HepG2 (cell line): ENCODE results near the gene FAM156B. TPM values are rescaled to one million over a fixed set of nuclear protein-coding genes. Genes with fewer than 3 reads are reported as not detected.
"Not testable (repeated sequence)": the region's sequence is repeated elsewhere in the genome, so short reads cannot be mapped to it uniquely, and the experiment has no call there.

Experiments used
- ATAC-seq: fragments of 200-7000 bp; cut with Tn5 transposase; 3 replicates; pipeline ENCODE4 v1.9.1; 2020; ENCODE audit warnings: mild to moderate bottlenecking, moderate library complexity
- BruUV-seq: library from RNA; stranded (reverse); fragments of 400-500 nt; replicated peaks from 2 replicates; lab custom pipeline; 2021; lab: Mats Ljungman, UMichigan
- CTCF ChIA-PET: fragments of 300-600 bp; formaldehyde crosslinking; extraction: SDS; loops from one replicate; lab custom pipeline; 2021; ENCODE audit warnings: low total read pairs, inconsistent platforms, low intra/inter-chr PET ratio; lab: Yijun Ruan, JAX
- POLR2A ChIA-PET: fragments of 350-600 bp; sonication (Branson Sonifier 250); formaldehyde crosslinking; loops from one replicate; lab custom pipeline; 2020; ENCODE audit warnings: antibody characterized with exemption, inconsistent platforms; lab: Yijun Ruan, JAX
- DNase-seq: peaks from one replicate; pipeline ENCODE4 v3.0.0-alpha.2; 2015; ENCODE audit warnings: low spot score
- FAIRE-seq: peaks from 3 replicates; lab custom pipeline; 2011; peaks lifted over from hg19 to GRCh38; lab: Jason Lieb, UNC
- H2AFZ ChIP-seq: one replicate; pipeline ENCODE4 v1.6.1; 2011; ENCODE audit warnings: low read length, inconsistent platforms
- H3K27ac ChIP-seq: fragments of 300-600 bp; 3 replicates; pipeline ENCODE4 v1.8.0; 2011; ENCODE audit warnings: mixed run types, mild to moderate bottlenecking, mixed read lengths, low read length, inconsistent platforms; ENCODE audit not compliant: insufficient read depth; ENCODE audit errors: extremely low read length
- H3K27me3 ChIP-seq, 2 experiments: fragments of 200-600 bp in 1 of 2; 2 replicates in 1 of 2; 3 replicates in 1 of 2; pipeline versions ENCODE4 v1.6.0 to v1.8.0; 2011; ENCODE audit warnings: low read length in 2 of 2, mild to moderate bottlenecking in 2 of 2, moderate library complexity in 2 of 2, inconsistent platforms in 1 of 2; ENCODE audit not compliant: insufficient read depth in 2 of 2, control insufficient read depth in 1 of 2
- H3K36me3 ChIP-seq, 2 experiments: fragments of 200-600 bp in 1 of 2; replicated peaks in 1 of 2; 2 replicates in 1 of 2; 3 replicates in 1 of 2; pipeline versions ENCODE4 v1.5.1 to v1.8.0; 2011; ENCODE audit warnings: low read length in 2 of 2, inconsistent platforms in 1 of 2; ENCODE audit not compliant: insufficient read depth in 2 of 2, control insufficient read depth in 1 of 2
- H3K4me1 ChIP-seq: 2 replicates; pipeline ENCODE4 v1.5.1; 2012; ENCODE audit warnings: low read length, inconsistent platforms; ENCODE audit not compliant: insufficient read depth
- H3K4me2 ChIP-seq: 2 replicates; pipeline ENCODE4 v1.6.0; 2011; ENCODE audit warnings: low read depth, low read length, inconsistent platforms
- H3K4me3 ChIP-seq, 3 experiments: fragments of 200-600 bp in 1 of 3; sonication (generic), shearing (Covaris generic) in 1 of 3; replicated peaks in 1 of 3; 2 replicates each; pipeline ENCODE4 v1.5.1; 2011 to 2016; ENCODE audit warnings: low read length in 3 of 3, inconsistent platforms in 2 of 3, low read depth in 2 of 3, mild to moderate bottlenecking in 2 of 3, control low read depth in 1 of 3, mixed read lengths in 1 of 3; ENCODE audit not compliant: insufficient read depth in 1 of 3
- H3K79me2 ChIP-seq: one replicate; pipeline ENCODE4 v1.6.1; 2011; ENCODE audit warnings: low read length, inconsistent platforms; ENCODE audit not compliant: insufficient read depth
- H3K9ac ChIP-seq: 2 replicates; pipeline ENCODE4 v1.6.0; 2011; ENCODE audit warnings: mild to moderate bottlenecking, low read depth, low read length, inconsistent platforms; ENCODE audit not compliant: insufficient read depth
- H3K9me3 ChIP-seq: 2 replicates; pipeline ENCODE4 v1.5.1; 2012; ENCODE audit warnings: mild to moderate bottlenecking, low read length
- H4K20me1 ChIP-seq: 2 replicates; pipeline ENCODE4 v1.6.0; 2011; ENCODE audit warnings: inconsistent platforms, mild to moderate bottlenecking, low read length, moderate library complexity; ENCODE audit not compliant: insufficient read depth
- ARID3A ChIP-seq: IDR thresholded peaks from 2 replicates; pipeline ENCODE4 v1.6.1; 2012; ENCODE audit warnings: low read depth, low read length, improper control_type of control experiment
- CBX2 ChIP-seq, 2 experiments: fragments of 200-600 bp in 1 of 2; sonication (generic); formaldehyde crosslinking in 1 of 2; IDR thresholded peaks; 2 replicates each; pipeline versions ENCODE4 v1.7.0 to v1.8.1; 2018 to 2022; ENCODE audit warnings: low read depth in 2 of 2, low read length in 1 of 2, mild to moderate bottlenecking in 1 of 2, missing genetic modification reagents in 1 of 2
- CENPBD1 ChIP-seq: sonication (generic); formaldehyde crosslinking; IDR thresholded peaks from 2 replicates; pipeline ENCODE4 v1.8.0; 2022; ENCODE audit warnings: missing genetic modification reagents, low read depth, mild to moderate bottlenecking, borderline replicate concordance
- ETV6 ChIP-seq: sonication (generic); formaldehyde crosslinking; conservative IDR thresholded peaks from 2 replicates; pipeline ENCODE4 v1.4.0; 2020; ENCODE audit warnings: missing genetic modification reagents
- GABPA ChIP-seq, 2 experiments: IDR thresholded peaks; 2 replicates each; pipeline ENCODE4 v1.6.1; 2011 to 2016; ENCODE audit warnings: low read depth in 2 of 2, low read length in 1 of 2, missing biosample characterization in 1 of 2, missing genetic modification characterization in 1 of 2
- PBX3 ChIP-seq: sonication (generic); formaldehyde crosslinking; IDR thresholded peaks from 2 replicates; pipeline ENCODE4 v1.8.1; 2023; ENCODE audit warnings: missing genetic modification reagents, inconsistent platforms, borderline replicate concordance
- SIX4 ChIP-seq: sonication (generic); formaldehyde crosslinking; IDR thresholded peaks from 2 replicates; pipeline ENCODE4 v1.4.0; 2020; ENCODE audit warnings: missing genetic modification reagents
- ZNF263 ChIP-seq: sonication (generic); formaldehyde crosslinking; IDR thresholded peaks from 2 replicates; pipeline ENCODE4 v1.4.0; 2020; ENCODE audit warnings: missing genetic modification reagents
- ZNF574 ChIP-seq: sonication (generic); formaldehyde crosslinking; IDR thresholded peaks from 2 replicates; pipeline ENCODE4 v1.4.0; 2020; ENCODE audit warnings: missing genetic modification reagents
- WGBS: methylation state at CpG from one replicate; pipeline ENCODE4 v1.1.6; 2017; ENCODE audit warnings: low lambda C conversion rate; 5-methylcytosine and 5-hydroxymethylcytosine counted together
- in situ Hi-C: cut with HindIII; loops from 2 replicates; pipeline ENCODE4 v1.10.0; 2017; ENCODE audit warnings: low pct_unique_long_range_greater_than_20kb; ENCODE audit not compliant: extremely low pct_ligation_motif_present
- intact Hi-C: fragments of 100-400 bp; cut with micrococcal nuclease; formaldehyde crosslinking; loops from one replicate; pipeline ENCODE4 v1.10.0; 2022; ENCODE audit not compliant: unreplicated experiment
- polyA plus RNA-seq, 8 experiments: library from polyadenylated mRNA; depleted of rRNA in 3 of 8; stranded (reverse) in 7 of 8; unstranded in 1 of 8; fragments of >200 nt; fragmentation: Illumina TruSeq in 4 of 8; extraction: Trizol in 4 of 8; gene quantifications; 2 replicates each; pipeline versions ENCODE4 v1.2.1 to v1.2.3, GENCODE V29; 2011 to 2016; ENCODE audit warnings: low read depth in 4 of 8, missing spikeins in 1 of 8, mixed read lengths in 1 of 8; ENCODE audit not compliant: insufficient read depth in 1 of 8
- total RNA-seq, 5 experiments: library from RNA; depleted of rRNA; stranded (reverse); fragments of >200 nt; fragmentation: Illumina TruSeq; extraction: Trizol; gene quantifications; 2 replicates each; pipeline ENCODE4 v1.2.3, GENCODE V29; 2016; ENCODE audit warnings: low read depth in 1 of 5

FAM156B gene
- total and polyA plus RNA-seq, 2 of the 13 experiments (the other 11 are each of a cell fraction or from before 2014, with no cell fraction given) = 7.8 to 82.1 TPM

- TF ChIP-seq ZNF574 = no peak
Measured at GRCh38 chrX:52870046-52870445, 27.1 kb upstream of the FAM156B start (continued).

GRCh38 chrX:52873825-52874224 is 23.3 kb upstream of the FAM156B start:
- intact Hi-C loops = not testable (repeated sequence)

GRCh38 chrX:52874661-52875060 is 22.5 kb upstream of the FAM156B start:
- Histone ChIP-seq H3K9me3 (no peaks in the 10 kb centered on the region), H3K79me2 (no peaks in the 10 kb centered on the region), H2AFZ (no peak overlapping the region), H3K27me3 (no peaks in the 10 kb centered on the region), H3K9ac (no peak overlapping the region), H4K20me1 (no peaks in the 10 kb centered on the region), H3K4me2 (no peak overlapping the region), H3K4me3 (no peak overlapping the region), H3K36me3 (no peaks in the 10 kb centered on the region), H3K4me1 (no peaks in the 10 kb centered on the region), H3K27ac (no peak overlapping the region)
- WGBS = 8% methylated on average over 3 of the region's 5 CpGs
- no peak for FAIRE-seq
- ChIA-PET CTCF (no interaction called here), POLR2A (no interaction called here)
- intact Hi-C loops (no loop called here), in situ Hi-C loops (no loop called here)
- DNase-seq = no peak
- no peak for ATAC-seq
- no TSS peak for BruUV-seq
- no peak for TF ChIP-seq PBX3 (CRISPR knock-in tag)
- no peak for TF ChIP-seq CENPBD1
- no peak for TF ChIP-seq SIX4 (CRISPR knock-in tag)
- TF ChIP-seq GABPA (IDR thresholded peaks at IDR 0.05; ENCODE audit: low read depth, low read length) = no peak
- no peak for TF ChIP-seq GABPA (CRISPR knock-in tag; IDR thresholded peaks at IDR 0.05; ENCODE audit: low read depth)
- TF ChIP-seq ARID3A = no peak
- no peak for TF ChIP-seq ZNF263 (CRISPR knock-in tag)
- TF ChIP-seq ETV6 (CRISPR knock-in tag) = no peak
- TF ChIP-seq CBX2 (IDR thresholded peaks at IDR 0.05; ENCODE audit: low read depth, low read length) = no peak
- no peak for TF ChIP-seq CBX2 (CRISPR knock-in tag; IDR thresholded peaks at IDR 0.05; ENCODE audit: low read depth)

More at GRCh38 chrX:52873825-52874224, 23.3 kb upstream of the FAM156B start:
- H3K4me2 ChIP-seq, POLR2A ChIA-PET, H3K36me3 ChIP-seq, H3K9ac ChIP-seq, H3K4me1 ChIP-seq, ATAC-seq, CTCF ChIA-PET, BruUV-seq, H3K4me3 ChIP-seq, H3K27me3 ChIP-seq, H4K20me1 ChIP-seq, H3K79me2 ChIP-seq, H3K9me3 ChIP-seq, FAIRE-seq, H3K27ac ChIP-seq, H2AFZ ChIP-seq, DNase-seq, in situ Hi-C loops: not testable (repeated sequence)
